GM12865 (cell line): ENCODE results near the gene NCAM1.

Source experiments
- DNase-seq: peaks from one replicate; pipeline ENCODE4 v3.0.0; 2010; ENCODE audit warnings: low read depth
- H3K4me3 ChIP-seq: 2 replicates; pipeline ENCODE4 v1.5.1; 2011; ENCODE audit warnings: mild to moderate bottlenecking, low read depth, low read length, control low read depth
- CTCF ChIP-seq: IDR thresholded peaks from 2 replicates; pipeline ENCODE4 v1.5.1; 2011; ENCODE audit warnings: low read length, control low read depth, low read depth, inconsistent platforms; ENCODE audit not compliant: insufficient read depth; ENCODE audit errors: missing control alignments

The NCAM1 gene

GRCh38 chr11:112932593-112932992 is 28.6 kb upstream of the NCAM1 start:
- no peak for TF ChIP-seq CTCF
- no peak for DNase-seq
- H3K4me3 ChIP-seq: no peak overlapping the region

- DNase-seq: no peak
- no peak for TF ChIP-seq CTCF
- H3K4me3 ChIP-seq: no peak overlapping the region
Measured at GRCh38 chr11:112933970-112934369, 27.2 kb upstream of the NCAM1 start.

GRCh38 chr11:112941104-112941503 is 20.1 kb upstream of the NCAM1 start:
- TF ChIP-seq CTCF: no peak

GRCh38 chr11:112942966-112943643 is 18.1 kb upstream of the NCAM1 start:
- H3K4me3 ChIP-seq: no peak overlapping the region
- DNase-seq: no peak
- no peak for TF ChIP-seq CTCF

More at GRCh38 chr11:112941104-112941503, 20.1 kb upstream of the NCAM1 start:
- no peak for DNase-seq
- H3K4me3 ChIP-seq: no peak overlapping the region

- no peak for DNase-seq
- H3K4me3 ChIP-seq: no peak overlapping the region
- no peak for TF ChIP-seq CTCF
Measured at GRCh38 chr11:112946866-112947265, 14.4 kb upstream of the NCAM1 start.

GRCh38 chr11:112949781-112950575 is 11.2 kb upstream of the NCAM1 start:
- H3K4me3 ChIP-seq: no peak overlapping the region
- no peak for TF ChIP-seq CTCF
- DNase-seq: no peak

GRCh38 chr11:112958670-112959069 is 2.5 kb upstream of the NCAM1 start:
- DNase-seq: no peak
- no peak for TF ChIP-seq CTCF
- no peak overlapping the region for H3K4me3 ChIP-seq
